B cell (primary cell): ENCODE data around the gene AP1S2. TPM values are rescaled to one million over a fixed set of nuclear protein-coding genes. Genes with fewer than 3 reads are reported as not detected.
A peak's percentile ranks its signal among the peaks of the same experiment; 100 is the strongest.

ENCODE experiments used
- ATAC-seq: fragments of 200-7000 bp; cut with Tn5 transposase; one replicate; pipeline ENCODE4 v1.10.0; 2021; ENCODE audit warnings: low read depth, mild to moderate bottlenecking, moderate number of reproducible peaks, moderate library complexity
- CTCF ChIA-PET: fragments of 350-600 bp; sonication (Branson Sonifier 250); formaldehyde crosslinking; loops from one replicate; lab custom pipeline; 2021; ENCODE audit warnings: antibody characterized with exemption, inconsistent platforms; lab: Charles Lee
- POLR2A ChIA-PET: fragments of 350-600 bp; sonication (Branson Sonifier 250); formaldehyde crosslinking; loops from one replicate; lab custom pipeline; 2021; ENCODE audit warnings: antibody characterized with exemption; lab: Charles Lee
- DNase-seq: peaks from one replicate; pipeline ENCODE4 v3.0.0; 2013
- H2AFZ ChIP-seq: 2 replicates; pipeline ENCODE4 v1.6.1; 2012; ENCODE audit warnings: mild to moderate bottlenecking, low read depth, low read length; ENCODE audit not compliant: insufficient read depth, poor library complexity, severe bottlenecking
- H3K27ac ChIP-seq, 2 donors: 1 replicate in 1 of 2; 2 replicates in 1 of 2; pipeline ENCODE4 v1.5.1; 2012 to 2013; ENCODE audit warnings: low read length in 2 of 2, mild to moderate bottlenecking in 2 of 2, moderate library complexity in 1 of 2
- H3K27me3 ChIP-seq, 4 experiments: fragments of 200-600 bp in 1 of 4; sonication (generic) in 1 of 4; replicated peaks in 1 of 4; 1 replicate in 2 of 4; 2 replicates in 2 of 4; pipeline versions ENCODE4 v1.6.1 to v1.7.0; 2013 to 2016; ENCODE audit warnings: low read length in 3 of 4, mild to moderate bottlenecking in 2 of 4, mixed read lengths in 1 of 4, moderate library complexity in 1 of 4; ENCODE audit not compliant: insufficient read depth in 4 of 4, control insufficient read depth in 3 of 4; ENCODE audit errors: control extremely low read depth in 1 of 4
- H3K36me3 ChIP-seq, 2 experiments: replicated peaks in 1 of 2; 1 replicate in 1 of 2; 2 replicates in 1 of 2; pipeline versions ENCODE4 v1.6.1 to v1.7.1; 2013; ENCODE audit warnings: low read length in 1 of 2; ENCODE audit not compliant: insufficient read depth in 2 of 2, control insufficient read depth in 1 of 2; ENCODE audit errors: control extremely low read depth in 1 of 2, extremely low read depth in 1 of 2
- H3K4me1 ChIP-seq, 2 donors: fragments of 200-600 bp in 1 of 2; sonication (generic) in 1 of 2; 1 replicate in 1 of 2; 2 replicates in 1 of 2; pipeline versions ENCODE4 v1.5.1 to v1.6.1; 2013 to 2017; ENCODE audit warnings: low read length in 2 of 2; ENCODE audit not compliant: control insufficient read depth in 2 of 2, insufficient read depth in 2 of 2
- H3K4me2 ChIP-seq: replicated peaks from 2 replicates; pipeline ENCODE3; 2012; ENCODE audit warnings: mild to moderate bottlenecking, low read depth, low read length; ENCODE audit not compliant: poor library complexity, severe bottlenecking
- H3K4me3 ChIP-seq, 5 experiments: fragments of 200-600 bp in 1 of 5; sonication (generic) in 1 of 5; 1 replicate in 3 of 5; 2 replicates in 2 of 5; pipeline versions ENCODE4 v1.5.1 to v1.7.0; 2011 to 2016; ENCODE audit warnings: low read length in 4 of 5, mild to moderate bottlenecking in 4 of 5, low read depth in 2 of 5, control low read depth in 1 of 5, moderate library complexity in 1 of 5; ENCODE audit not compliant: insufficient read depth in 1 of 5; ENCODE audit errors: control extremely low read depth in 1 of 5, extremely low read depth in 1 of 5
- H3K79me2 ChIP-seq: fragments of 200-600 bp; sonication (generic); one replicate; pipeline ENCODE4 v1.6.0; 2016; ENCODE audit warnings: low read length; ENCODE audit not compliant: control insufficient read depth, insufficient read depth
- H3K9ac ChIP-seq: fragments of 200-600 bp; sonication (generic); 2 replicates; pipeline ENCODE4 v1.6.1; 2017; ENCODE audit warnings: mild to moderate bottlenecking, low read length, moderate library complexity
- H3K9me3 ChIP-seq, 3 donors: one replicate each; pipeline versions ENCODE4 v1.6.1 to v1.7.1; 2013; ENCODE audit warnings: low read length in 2 of 3; ENCODE audit not compliant: control insufficient read depth in 2 of 3, insufficient read depth in 1 of 3; ENCODE audit errors: control extremely low read depth in 1 of 3
- H4K20me1 ChIP-seq: 2 replicates; pipeline ENCODE4 v1.6.0; 2012; ENCODE audit warnings: mild to moderate bottlenecking, low read length; ENCODE audit not compliant: insufficient read depth, control insufficient read depth, poor library complexity, severe bottlenecking
- H3K27ac Mint-ChIP-seq: one replicate; pipeline ENCODE4 v1.8.0; 2021; ENCODE audit warnings: mixed read lengths
- H3K27me3 Mint-ChIP-seq: one replicate; pipeline ENCODE4 v1.8.0; 2021; ENCODE audit warnings: mixed read lengths
- H3K4me1 Mint-ChIP-seq: one replicate; pipeline ENCODE4 v1.8.0; 2021; ENCODE audit warnings: mixed read lengths
- H3K4me3 Mint-ChIP-seq: one replicate; pipeline ENCODE4 v1.8.0; 2021; ENCODE audit warnings: mixed read lengths
- H3K9me3 Mint-ChIP-seq: one replicate; pipeline ENCODE4 v1.8.0; 2022; ENCODE audit warnings: mixed read lengths; ENCODE audit not compliant: insufficient read depth
- EZH2 ChIP-seq: IDR thresholded peaks from 2 replicates; pipeline ENCODE4 v1.6.1; 2012; ENCODE audit warnings: borderline replicate concordance, low read depth, mild to moderate bottlenecking, moderate library complexity, low read length; ENCODE audit not compliant: insufficient read depth, poor library complexity, severe bottlenecking
- WGBS: methylation state at CpG from one replicate; pipeline ENCODE4 v1.1.5; 2013; ENCODE audit warnings: missing lambda C conversion rate; ENCODE audit not compliant: insufficient coverage; 5-methylcytosine and 5-hydroxymethylcytosine counted together
- intact Hi-C: fragments of 100-400 bp; cut with micrococcal nuclease; formaldehyde crosslinking; loops from one replicate; pipeline ENCODE4 v1.10.0; 2022
- polyA plus RNA-seq: library from polyadenylated mRNA; depleted of rRNA; stranded (reverse); fragments of >200 nt; gene quantifications from 2 replicates; pipeline ENCODE4 v1.2.3, GENCODE V29; 2012
- total RNA-seq, 2 donors: library from RNA; stranded (reverse); fragments of 120-200 nt in 1 of 2; gene quantifications; 1 replicate in 1 of 2; 2 replicates in 1 of 2; pipeline versions ENCODE4 v1.2.3 to v1.2.4, GENCODE V29; 2013 to 2022
- TF ChIP-seq, protein P1 (sequence below): fragments of 200-600 bp; IDR thresholded peaks from one replicate; pipeline ENCODE4 v1.8.0; 2022; ENCODE audit warnings: antibody characterized with exemption, mild to moderate bottlenecking

The AP1S2 gene
- total and polyA plus RNA-seq, 2 donors (not counting 1 experiment from before 2014, with no cell fraction given), result 23.9 to 37.8 TPM

DNA sequence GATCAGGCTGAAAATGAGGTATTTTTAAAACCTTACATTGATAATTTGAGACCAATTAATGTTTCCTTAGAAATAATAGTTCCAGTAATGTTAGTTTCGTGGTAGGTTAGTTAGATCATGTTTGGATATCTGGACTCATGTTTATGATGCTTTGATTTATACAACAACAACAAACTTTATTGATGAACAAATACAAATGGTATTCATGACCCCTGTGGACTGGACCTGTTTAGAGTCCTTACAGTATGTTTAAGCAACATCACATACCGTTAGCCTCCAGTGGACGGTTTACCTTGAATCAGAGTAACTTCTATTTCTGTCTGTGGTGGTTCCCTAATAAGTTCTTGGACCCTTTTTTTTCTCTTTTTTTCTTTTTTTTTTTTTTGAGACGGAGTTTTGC is 46.4 kb downstream of the AP1S2 start:
- Histone ChIP-seq H3K27me3 (no peaks in the 10 kb centered on the region), H3K79me2 (peaks cover 14% of the 10 kb centered on the region), H2AFZ (no peak overlapping the region), H3K4me1 (peaks cover 3 to 7% of the 10 kb centered on the region in 2 donors), H3K9ac (no peak overlapping the region), H3K9me3 (no peaks in the 10 kb centered on the region), H4K20me1 (peaks cover 6% of the 10 kb centered on the region), H3K36me3 (peaks cover 8 to 55% of the 10 kb centered on the region in 2 experiments), H3K4me3 (no peak overlapping the region), H3K4me2 (no peak overlapping the region), H3K27ac (no peak overlapping the region)
- Mint-ChIP-seq H3K4me3 (no peak overlapping the region), H3K27me3 (no peaks in the 10 kb centered on the region), H3K9me3 (no peaks in the 10 kb centered on the region), H3K27ac (no peak overlapping the region), H3K4me1 (peaks cover 9% of the 10 kb centered on the region)
- CTCF ChIA-PET, result no interaction called here
- no CpG with 5 or more reads among the region's 4 CpGs for WGBS
- POLR2A ChIA-PET, result no interaction called here
- TF ChIP-seq, protein P1, sequence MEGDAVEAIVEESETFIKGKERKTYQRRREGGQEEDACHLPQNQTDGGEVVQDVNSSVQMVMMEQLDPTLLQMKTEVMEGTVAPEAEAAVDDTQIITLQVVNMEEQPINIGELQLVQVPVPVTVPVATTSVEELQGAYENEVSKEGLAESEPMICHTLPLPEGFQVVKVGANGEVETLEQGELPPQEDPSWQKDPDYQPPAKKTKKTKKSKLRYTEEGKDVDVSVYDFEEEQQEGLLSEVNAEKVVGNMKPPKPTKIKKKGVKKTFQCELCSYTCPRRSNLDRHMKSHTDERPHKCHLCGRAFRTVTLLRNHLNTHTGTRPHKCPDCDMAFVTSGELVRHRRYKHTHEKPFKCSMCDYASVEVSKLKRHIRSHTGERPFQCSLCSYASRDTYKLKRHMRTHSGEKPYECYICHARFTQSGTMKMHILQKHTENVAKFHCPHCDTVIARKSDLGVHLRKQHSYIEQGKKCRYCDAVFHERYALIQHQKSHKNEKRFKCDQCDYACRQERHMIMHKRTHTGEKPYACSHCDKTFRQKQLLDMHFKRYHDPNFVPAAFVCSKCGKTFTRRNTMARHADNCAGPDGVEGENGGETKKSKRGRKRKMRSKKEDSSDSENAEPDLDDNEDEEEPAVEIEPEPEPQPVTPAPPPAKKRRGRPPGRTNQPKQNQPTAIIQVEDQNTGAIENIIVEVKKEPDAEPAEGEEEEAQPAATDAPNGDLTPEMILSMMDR, result no peak
- TF ChIP-seq EZH2, result no peak
- intact Hi-C loops, result no loop called here
- DNase-seq, result no peak
- ATAC-seq, result no peak

DNA sequence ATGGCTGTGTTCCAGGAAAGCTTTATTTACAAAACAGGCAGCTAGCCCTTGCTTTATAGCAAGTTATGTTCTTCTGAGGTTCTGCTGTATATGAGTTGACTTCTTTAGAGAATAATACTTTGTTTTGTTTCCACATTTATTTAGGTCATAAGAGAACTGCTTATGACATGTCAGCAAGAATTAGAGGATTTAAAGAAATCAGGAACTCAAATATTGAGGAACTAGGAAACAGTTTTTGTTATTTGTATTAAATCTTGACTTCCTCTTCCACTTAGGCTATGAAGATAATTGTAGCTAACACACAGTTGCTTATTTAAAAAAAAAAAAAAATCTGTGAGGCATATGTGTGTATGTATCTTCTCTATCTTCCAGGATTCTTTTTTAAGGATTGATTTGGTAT is 50.0 kb downstream of the AP1S2 start:
- no peak overlapping the region for H3K4me3 Mint-ChIP-seq
- Histone ChIP-seq H3K27me3 (no peaks in the 10 kb centered on the region), H4K20me1 (peaks cover 19% of the 10 kb centered on the region), H3K36me3 (peaks cover 6 to 38% of the 10 kb centered on the region in 2 experiments), H2AFZ (no peak overlapping the region), H3K9ac (no peak overlapping the region), H3K4me1 (peaks cover 3 to 7% of the 10 kb centered on the region in 2 donors), H3K79me2 (peaks cover 33% of the 10 kb centered on the region), H3K9me3 (no peaks in the 10 kb centered on the region), H3K4me3 (no peak overlapping the region), H3K27ac (peak overlapping the region in 1 of 2 donors; percentile 60), H3K4me2 (no peak overlapping the region)
- no peak for TF ChIP-seq EZH2
- TF ChIP-seq, protein P1, result no peak
- intact Hi-C loops, result no loop called here
- peaks cover 9% of the 10 kb centered on the region for H3K4me1 Mint-ChIP-seq
- POLR2A ChIA-PET, result no interaction called here
- no peak for ATAC-seq
- no peaks in the 10 kb centered on the region for H3K9me3 Mint-ChIP-seq
- H3K27ac Mint-ChIP-seq, result peak overlapping the region; percentile 6
- no peak for DNase-seq
- H3K27me3 Mint-ChIP-seq, result no peaks in the 10 kb centered on the region
- CTCF ChIA-PET, result interaction anchor here (1.0 kb wide), 1 partner anchor 11 kb away, joined by 3 read pairs; no protein-coding TSS in a partner anchor
